GM19351 (cell line): ENCODE measurements around the gene CBLL1.

ENCODE experiments used
- ATAC-seq: cut with Tn5 transposase; IDR thresholded peaks from one replicate; pipeline ENCODE4 v1.9.1; 2021; ENCODE audit warnings: mild to moderate bottlenecking, moderate library complexity; ENCODE audit not compliant: unreplicated experiment

Gene CBLL1

GRCh38 chr7:107809179-107809578, 65.2 kb downstream of the CBLL1 start:
- ATAC-seq = no peak

GRCh38 chr7:107810626-107811025, 66.7 kb downstream of the CBLL1 start:
- ATAC-seq = no peak
